KMS-11 (cell line): Measurements from ENCODE around the gene ACSF2.

Source experiments
- H2AFZ ChIP-seq: fragments of 200-600 bp; sonication (generic); 2 replicates; pipeline ENCODE4 v1.6.1; 2016; ENCODE audit warnings: antibody characterized with exemption, mixed run types, low read depth
- H3K27ac ChIP-seq: fragments of 200-600 bp; sonication (generic); 2 replicates; pipeline ENCODE4 v1.6.1; 2016; ENCODE audit warnings: mild to moderate bottlenecking, mixed run types
- H3K27me3 ChIP-seq: fragments of 200-600 bp; sonication (generic); 2 replicates; pipeline ENCODE4 v1.6.1; 2017; ENCODE audit warnings: mild to moderate bottlenecking, low read depth, mixed run types, moderate library complexity; ENCODE audit not compliant: insufficient read depth
- H3K36me3 ChIP-seq: fragments of 200-600 bp; sonication (generic); 2 replicates; pipeline ENCODE4 v1.6.1; 2017; ENCODE audit warnings: mild to moderate bottlenecking, mixed run types; ENCODE audit not compliant: insufficient read depth
- H3K4me1 ChIP-seq: fragments of 200-600 bp; sonication (generic); 2 replicates; pipeline ENCODE4 v1.6.1; 2016; ENCODE audit warnings: mild to moderate bottlenecking, low read depth, mixed run types; ENCODE audit not compliant: poor library complexity, severe bottlenecking
- H3K4me2 ChIP-seq: fragments of 200-600 bp; sonication (generic); 2 replicates; pipeline ENCODE4 v1.7.0; 2016; ENCODE audit warnings: mild to moderate bottlenecking, mixed run types
- H3K4me3 ChIP-seq: fragments of 200-600 bp; sonication (generic); IDR thresholded peaks from 2 replicates; pipeline ENCODE4 v1.6.1; 2017; ENCODE audit warnings: low read depth, low read length, mixed read lengths; ENCODE audit not compliant: insufficient read depth
- H3K79me2 ChIP-seq: fragments of 200-600 bp; sonication (generic); 2 replicates; pipeline ENCODE4 v1.6.1; 2016; ENCODE audit warnings: low read depth, mixed run types; ENCODE audit not compliant: insufficient read depth
- H3K9ac ChIP-seq: fragments of 200-600 bp; sonication (generic); 2 replicates; pipeline ENCODE4 v1.6.1; 2016; ENCODE audit warnings: mild to moderate bottlenecking, mixed run types
- H4K20me1 ChIP-seq: fragments of 200-600 bp; sonication (generic); 2 replicates; pipeline ENCODE4 v1.6.1; 2016; ENCODE audit warnings: mild to moderate bottlenecking, mixed run types; ENCODE audit not compliant: insufficient read depth
- TF ChIP-seq, protein P1 (sequence below): fragments of 200-600 bp; sonication (generic); conservative IDR thresholded peaks from 2 replicates; pipeline ENCODE4 v1.6.1; 2017; ENCODE audit warnings: low read depth, mild to moderate bottlenecking, antibody characterized with exemption, low read length, moderate library complexity, mixed read lengths

The ACSF2 gene

DNA sequence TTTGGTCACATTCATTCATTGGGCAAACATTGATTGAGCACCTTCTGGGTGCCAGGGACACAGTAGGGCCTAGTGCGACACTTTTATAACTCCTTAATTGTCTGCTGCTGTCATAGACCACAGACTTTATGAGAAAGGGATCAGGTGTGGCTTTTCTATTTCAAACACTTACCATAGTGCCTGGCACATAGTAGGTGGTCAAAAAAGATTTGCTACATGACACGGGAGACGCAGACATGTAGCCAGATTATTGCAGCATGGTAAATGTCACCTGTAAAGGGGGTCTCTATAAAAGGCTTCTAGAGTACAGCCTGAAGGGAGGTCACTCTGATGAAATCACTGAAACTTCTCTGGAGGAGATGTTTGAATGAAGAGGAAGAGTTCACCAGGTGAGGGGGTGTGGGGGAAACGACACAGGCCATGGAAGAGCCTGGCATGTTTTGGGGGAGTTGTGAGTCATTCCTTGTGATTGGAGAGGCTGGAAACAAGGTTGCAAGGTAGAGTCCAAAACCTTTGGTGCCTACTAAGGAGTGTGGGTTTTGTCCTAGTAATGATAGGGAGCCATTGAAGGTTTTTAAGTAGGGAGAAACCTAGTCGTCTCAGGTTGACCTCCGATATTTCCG, 54.2 kb downstream of the ACSF2 start:
- H3K4me1 ChIP-seq = peaks cover 26% of the 10 kb centered on the region
- peaks cover 11% of the 10 kb centered on the region; the same call in 1 of the 2 replicates for H3K79me2 ChIP-seq
- H3K27me3 ChIP-seq = no peaks in the 10 kb centered on the region
- H3K4me3 ChIP-seq = no peak overlapping the region
- no peak overlapping the region for H3K9ac ChIP-seq
- H3K4me2 ChIP-seq = peak overlapping the region; percentile 93
- H4K20me1 ChIP-seq = no peaks in the 10 kb centered on the region
- TF ChIP-seq, protein P1, sequence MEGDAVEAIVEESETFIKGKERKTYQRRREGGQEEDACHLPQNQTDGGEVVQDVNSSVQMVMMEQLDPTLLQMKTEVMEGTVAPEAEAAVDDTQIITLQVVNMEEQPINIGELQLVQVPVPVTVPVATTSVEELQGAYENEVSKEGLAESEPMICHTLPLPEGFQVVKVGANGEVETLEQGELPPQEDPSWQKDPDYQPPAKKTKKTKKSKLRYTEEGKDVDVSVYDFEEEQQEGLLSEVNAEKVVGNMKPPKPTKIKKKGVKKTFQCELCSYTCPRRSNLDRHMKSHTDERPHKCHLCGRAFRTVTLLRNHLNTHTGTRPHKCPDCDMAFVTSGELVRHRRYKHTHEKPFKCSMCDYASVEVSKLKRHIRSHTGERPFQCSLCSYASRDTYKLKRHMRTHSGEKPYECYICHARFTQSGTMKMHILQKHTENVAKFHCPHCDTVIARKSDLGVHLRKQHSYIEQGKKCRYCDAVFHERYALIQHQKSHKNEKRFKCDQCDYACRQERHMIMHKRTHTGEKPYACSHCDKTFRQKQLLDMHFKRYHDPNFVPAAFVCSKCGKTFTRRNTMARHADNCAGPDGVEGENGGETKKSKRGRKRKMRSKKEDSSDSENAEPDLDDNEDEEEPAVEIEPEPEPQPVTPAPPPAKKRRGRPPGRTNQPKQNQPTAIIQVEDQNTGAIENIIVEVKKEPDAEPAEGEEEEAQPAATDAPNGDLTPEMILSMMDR = no peak
- no peak overlapping the region for H2AFZ ChIP-seq
- no peak overlapping the region for H3K27ac ChIP-seq
- H3K36me3 ChIP-seq = no peaks in the 10 kb centered on the region

DNA sequence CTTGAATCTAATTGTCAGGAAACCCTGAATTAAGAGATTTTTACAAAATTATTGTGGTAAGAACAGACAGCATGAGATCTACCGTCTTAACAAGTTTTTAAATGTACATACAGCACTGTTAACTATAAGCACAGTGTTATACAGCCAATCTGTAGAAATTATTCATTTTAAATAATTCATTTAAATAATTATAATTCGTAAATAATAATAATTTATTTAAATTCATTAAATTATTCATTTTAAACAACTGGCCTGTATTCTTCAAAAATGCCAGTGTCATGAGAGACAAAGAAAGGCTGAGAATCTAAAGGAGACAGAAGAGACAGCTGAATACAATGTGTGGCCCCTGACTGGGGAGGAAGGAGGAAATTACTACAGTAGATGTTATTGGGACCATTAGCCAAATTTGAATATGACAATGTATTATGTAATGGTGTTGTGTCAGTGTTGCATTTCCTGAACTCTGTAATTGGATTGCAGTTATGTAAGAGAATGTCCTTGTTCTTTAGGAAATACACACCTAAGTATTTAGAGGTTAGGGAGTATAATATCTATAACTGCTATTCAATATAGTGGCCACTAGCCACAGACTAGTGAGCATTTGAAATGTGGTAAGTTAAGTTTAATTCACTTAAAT, 55.0 kb downstream of the ACSF2 start:
- Histone ChIP-seq H3K4me3 (no peak overlapping the region), H3K27ac (no peak overlapping the region), H3K4me2 (no peak overlapping the region), H2AFZ (no peak overlapping the region), H3K27me3 (no peaks in the 10 kb centered on the region), H3K36me3 (no peaks in the 10 kb centered on the region), H4K20me1 (no peaks in the 10 kb centered on the region), H3K79me2 (peaks cover 11% of the 10 kb centered on the region; the same call in 1 of the 2 replicates), H3K9ac (no peak overlapping the region), H3K4me1 (peaks cover 26% of the 10 kb centered on the region)
- TF ChIP-seq, protein P1 = no peak

DNA sequence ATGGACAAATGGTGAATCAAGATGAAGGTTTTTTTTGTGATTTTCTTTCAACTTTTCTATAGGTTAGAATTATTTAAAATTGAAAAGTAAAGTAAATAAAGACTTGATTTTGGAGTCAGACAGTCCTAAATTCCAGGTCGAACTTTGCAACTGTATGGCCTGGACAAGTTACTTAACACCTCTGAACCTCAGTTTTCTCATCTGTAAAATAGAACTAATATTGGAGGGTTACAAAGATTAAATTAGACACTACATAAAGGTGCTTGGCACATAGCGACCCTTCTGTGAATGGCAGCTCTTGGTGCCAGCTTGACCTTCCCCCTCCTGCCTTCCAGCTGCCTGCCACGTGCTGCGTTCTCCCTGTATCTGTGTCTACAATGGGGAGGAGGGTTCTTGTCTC, 55.6 kb downstream of the ACSF2 start:
- Histone ChIP-seq H4K20me1 (no peaks in the 10 kb centered on the region), H3K27ac (no peak overlapping the region), H2AFZ (no peak overlapping the region), H3K27me3 (no peaks in the 10 kb centered on the region), H3K4me3 (no peak overlapping the region), H3K36me3 (no peaks in the 10 kb centered on the region), H3K79me2 (peaks cover 11% of the 10 kb centered on the region; the same call in 1 of the 2 replicates), H3K9ac (no peak overlapping the region), H3K4me1 (peaks cover 26% of the 10 kb centered on the region), H3K4me2 (no peak overlapping the region)
- TF ChIP-seq, protein P1 = no peak

DNA sequence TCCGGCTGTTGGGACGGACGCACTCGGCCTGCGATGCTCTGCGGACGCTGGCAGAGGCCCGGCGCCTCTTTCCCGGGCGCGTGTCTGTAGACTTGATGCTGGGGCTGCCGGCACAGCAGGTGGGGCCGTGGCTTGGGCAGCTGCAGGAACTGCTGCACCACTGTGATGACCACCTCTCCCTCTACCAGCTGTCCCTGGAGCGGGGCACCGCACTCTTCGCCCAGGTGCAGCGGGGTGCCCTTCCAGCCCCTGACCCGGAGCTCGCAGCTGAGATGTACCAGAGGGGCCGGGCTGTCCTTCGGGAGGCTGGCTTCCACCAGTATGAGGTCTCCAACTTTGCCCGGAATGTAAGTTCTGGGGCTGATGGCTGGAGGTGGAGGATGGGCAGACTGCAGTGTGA, 56.1 kb downstream of the ACSF2 start:
- no peaks in the 10 kb centered on the region for H4K20me1 ChIP-seq
- TF ChIP-seq, protein P1 = no peak
- no peak overlapping the region for H3K27ac ChIP-seq
- peaks cover 11% of the 10 kb centered on the region; the same call in 1 of the 2 replicates for H3K79me2 ChIP-seq
- H3K27me3 ChIP-seq = no peaks in the 10 kb centered on the region
- H3K4me3 ChIP-seq = no peak overlapping the region
- peak overlapping the region; percentile 64; the same call in 1 of the 2 replicates for H3K4me2 ChIP-seq
- no peak overlapping the region for H2AFZ ChIP-seq
- H3K9ac ChIP-seq = no peak overlapping the region
- H3K36me3 ChIP-seq = no peaks in the 10 kb centered on the region
- peaks cover 26% of the 10 kb centered on the region for H3K4me1 ChIP-seq
